ENCODE results near the gene PIP4P1.

PIP4P1 gene

DNA sequence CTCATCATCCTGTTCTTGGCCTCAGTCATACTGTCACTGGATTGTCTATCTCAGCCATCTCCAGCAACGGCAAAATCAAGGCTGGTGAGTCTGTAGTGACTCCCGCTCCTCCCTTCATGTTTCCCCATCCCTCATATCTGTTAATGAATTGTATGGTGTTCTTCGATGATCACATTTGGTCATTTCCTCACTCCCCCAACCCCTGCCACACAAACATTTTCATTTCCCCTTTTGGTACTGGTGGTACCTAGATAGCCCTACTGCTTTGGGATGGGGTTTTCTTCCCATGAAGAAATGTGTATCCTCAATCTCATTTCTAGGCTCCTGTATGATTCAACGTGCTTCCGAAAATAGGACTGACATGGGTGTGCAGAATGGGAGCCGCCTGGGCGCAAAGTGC is 22.6 kb downstream of the PIP4P1 start:
- DNase-seq (ENCODE audit: low spot score): no peak
- TF ChIP-seq, protein P1, sequence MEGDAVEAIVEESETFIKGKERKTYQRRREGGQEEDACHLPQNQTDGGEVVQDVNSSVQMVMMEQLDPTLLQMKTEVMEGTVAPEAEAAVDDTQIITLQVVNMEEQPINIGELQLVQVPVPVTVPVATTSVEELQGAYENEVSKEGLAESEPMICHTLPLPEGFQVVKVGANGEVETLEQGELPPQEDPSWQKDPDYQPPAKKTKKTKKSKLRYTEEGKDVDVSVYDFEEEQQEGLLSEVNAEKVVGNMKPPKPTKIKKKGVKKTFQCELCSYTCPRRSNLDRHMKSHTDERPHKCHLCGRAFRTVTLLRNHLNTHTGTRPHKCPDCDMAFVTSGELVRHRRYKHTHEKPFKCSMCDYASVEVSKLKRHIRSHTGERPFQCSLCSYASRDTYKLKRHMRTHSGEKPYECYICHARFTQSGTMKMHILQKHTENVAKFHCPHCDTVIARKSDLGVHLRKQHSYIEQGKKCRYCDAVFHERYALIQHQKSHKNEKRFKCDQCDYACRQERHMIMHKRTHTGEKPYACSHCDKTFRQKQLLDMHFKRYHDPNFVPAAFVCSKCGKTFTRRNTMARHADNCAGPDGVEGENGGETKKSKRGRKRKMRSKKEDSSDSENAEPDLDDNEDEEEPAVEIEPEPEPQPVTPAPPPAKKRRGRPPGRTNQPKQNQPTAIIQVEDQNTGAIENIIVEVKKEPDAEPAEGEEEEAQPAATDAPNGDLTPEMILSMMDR (IDR thresholded peaks at IDR 0.05; ENCODE audit: extremely low read depth, insufficient read depth, missing control alignments): no peak
- in situ Hi-C loops (cut with MboI; ENCODE audit: low pct_unique_long_range_greater_than_20kb, low sequenced_read_pairs, unreplicated experiment): no loop called here

DNA sequence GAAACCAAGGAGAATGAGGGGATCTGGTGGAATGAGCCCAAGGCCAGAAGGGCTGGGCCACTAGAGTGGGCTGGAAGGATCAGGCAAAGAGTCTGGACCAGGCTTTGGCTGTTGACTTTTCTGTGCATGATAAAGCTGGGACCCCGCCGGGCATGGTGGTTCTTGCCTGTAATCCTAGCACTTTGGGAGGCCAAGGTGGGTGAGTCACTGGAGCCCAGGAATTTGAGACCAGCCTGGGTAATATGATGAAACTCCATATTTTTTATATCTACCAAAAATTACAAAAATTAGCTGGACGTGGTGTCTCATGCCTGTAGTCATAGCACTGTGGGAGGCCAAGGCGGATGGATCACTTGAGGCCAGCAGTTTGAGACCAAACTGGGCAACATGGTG is 24.9 kb downstream of the PIP4P1 start:
- DNase-seq (ENCODE audit: low spot score): no peak
- TF ChIP-seq, protein P1 (IDR thresholded peaks at IDR 0.05; ENCODE audit: extremely low read depth, insufficient read depth, missing control alignments): no peak
- in situ Hi-C loops (cut with MboI; ENCODE audit: low pct_unique_long_range_greater_than_20kb, low sequenced_read_pairs, unreplicated experiment): no loop called here

DNA sequence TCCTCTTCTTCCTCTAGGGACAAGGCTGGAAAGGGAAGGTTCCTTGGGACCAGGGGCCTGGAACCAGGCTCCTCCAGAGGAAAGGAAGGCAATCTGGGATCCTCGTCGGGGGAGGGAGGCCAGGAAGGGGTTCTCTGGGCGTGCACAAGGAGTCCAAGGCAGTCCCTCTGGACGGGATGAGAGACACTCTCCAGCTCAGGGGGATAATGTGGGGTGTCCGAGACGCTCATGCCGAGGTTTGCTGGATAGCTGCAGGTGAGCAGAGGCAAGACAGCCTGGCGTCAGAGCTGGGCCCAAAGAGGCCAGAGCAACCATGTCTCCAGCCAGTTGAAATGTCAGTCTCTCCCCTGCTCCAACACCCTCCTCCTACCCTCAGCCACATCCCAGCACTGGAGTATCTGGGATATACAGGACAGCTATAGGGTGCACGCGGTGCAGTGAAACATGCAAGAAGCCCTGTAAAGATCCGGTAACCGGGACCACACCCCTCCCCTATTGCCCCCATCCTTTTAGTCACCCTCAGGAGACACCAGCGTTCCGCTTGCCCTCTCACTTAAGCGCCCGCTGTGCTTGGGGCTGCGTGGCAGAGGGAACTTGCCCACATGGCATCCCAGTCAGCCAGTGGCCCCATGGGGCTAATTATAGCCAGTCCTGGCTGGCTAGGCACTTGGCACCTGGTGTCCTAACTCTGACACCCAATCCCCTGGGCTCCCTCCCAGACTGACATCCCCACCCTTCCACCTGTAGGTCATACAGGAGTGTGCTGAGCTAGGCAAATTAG is 25.5 kb downstream of the PIP4P1 start, which contains the start of gene KLHL33:
Gene KLHL33, minus strand, starts transcription at position 585 of the 781 bp plus-strand sequence. Its CDS starts 355 bp downstream, at position 230.
- in situ Hi-C loops (cut with MboI; ENCODE audit: low pct_unique_long_range_greater_than_20kb, low sequenced_read_pairs, unreplicated experiment): no loop called here
- TF ChIP-seq, protein P1 (IDR thresholded peaks at IDR 0.05; ENCODE audit: extremely low read depth, insufficient read depth, missing control alignments): no peak
- no peak for DNase-seq (ENCODE audit: low spot score)

DNA sequence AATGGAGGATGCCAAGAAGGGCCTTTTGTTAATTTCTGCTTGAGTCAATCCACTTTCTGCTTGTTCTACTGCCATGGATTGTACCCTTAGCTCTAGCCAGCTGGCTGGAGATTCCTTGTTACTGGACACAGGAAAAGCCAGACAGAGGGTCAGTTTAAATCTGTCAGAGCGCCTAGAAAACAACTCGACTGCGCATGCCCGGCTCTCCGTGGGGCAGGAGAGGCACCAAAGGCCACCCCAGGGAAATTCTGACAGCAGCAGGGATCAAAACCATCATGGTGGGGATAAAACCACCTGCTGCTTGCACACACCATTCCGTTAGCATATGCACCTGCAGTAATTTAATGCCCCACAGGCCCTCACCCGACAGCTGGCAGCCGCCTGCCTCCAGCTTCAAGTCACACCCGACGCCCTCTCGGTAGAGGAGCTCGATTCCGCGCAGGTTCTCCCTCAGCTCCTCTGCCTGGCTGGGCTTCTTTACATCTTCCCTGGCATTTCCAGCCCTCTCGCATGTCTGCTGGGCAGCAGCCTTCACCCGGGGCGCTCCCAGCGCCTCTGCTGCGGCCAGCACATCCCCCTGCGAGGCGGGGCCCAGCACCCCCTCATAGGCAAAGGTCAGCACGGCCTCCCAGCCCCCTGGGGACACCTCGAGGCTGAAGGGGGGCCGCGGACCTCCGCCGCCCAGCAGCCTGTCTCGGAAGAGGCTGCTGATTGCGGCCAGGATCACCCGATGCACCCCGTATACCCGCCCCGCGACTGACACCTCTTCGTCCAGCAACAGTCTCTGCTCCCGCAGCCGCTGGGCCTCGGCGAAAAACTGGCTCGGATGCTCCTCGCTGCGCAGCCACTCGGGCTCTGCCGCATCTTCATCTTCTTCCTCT is 26.3 kb downstream of the PIP4P1 start:
- in situ Hi-C loops (cut with MboI; ENCODE audit: low pct_unique_long_range_greater_than_20kb, low sequenced_read_pairs, unreplicated experiment): no loop called here
- no peak for DNase-seq (ENCODE audit: low spot score)
- TF ChIP-seq, protein P1 (IDR thresholded peaks at IDR 0.05; ENCODE audit: extremely low read depth, insufficient read depth, missing control alignments): no peak

DNA sequence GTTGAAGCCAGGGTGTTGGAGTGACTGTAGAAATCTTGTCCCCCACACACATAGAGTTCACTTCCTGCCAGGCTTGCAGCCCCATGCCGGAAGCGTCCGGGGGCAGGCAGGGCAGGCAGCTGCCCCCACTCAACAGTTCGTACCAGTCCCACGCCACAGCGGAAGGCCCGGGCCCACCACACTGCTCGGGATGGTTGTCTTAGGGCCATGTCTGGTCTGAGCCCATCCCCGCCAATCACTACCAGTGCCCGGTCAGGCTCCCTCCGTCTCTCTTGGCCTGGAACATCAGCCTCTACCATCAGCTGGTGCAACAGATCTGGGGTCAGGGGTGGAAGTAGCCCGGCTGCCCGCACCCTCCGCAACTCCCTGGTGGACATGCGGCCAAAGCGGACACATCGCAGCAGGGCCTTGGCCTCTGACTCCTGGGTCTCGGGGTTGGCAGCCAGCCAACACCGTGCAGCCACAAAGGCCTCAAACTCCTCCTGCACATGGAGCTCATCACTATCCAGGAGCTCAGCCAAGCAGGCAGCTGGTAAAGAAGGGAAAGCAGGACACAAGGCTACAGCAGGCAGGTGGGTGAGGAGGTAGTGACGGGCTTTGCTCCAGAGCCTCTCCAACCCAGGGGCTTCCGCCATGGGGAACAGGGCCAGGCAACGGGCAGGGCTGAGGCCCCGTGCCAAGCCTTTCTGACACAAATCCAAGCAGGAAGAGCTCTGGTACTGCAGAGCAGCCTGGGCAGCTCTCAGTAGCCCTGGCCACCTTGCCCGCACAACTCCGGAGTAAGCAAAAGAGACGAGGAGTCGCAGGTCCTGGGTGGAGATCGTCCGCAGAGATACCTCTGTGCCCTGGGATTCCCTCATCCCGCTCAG is 31.2 kb downstream of the PIP4P1 start:
- TF ChIP-seq, protein P1 (IDR thresholded peaks at IDR 0.05; ENCODE audit: extremely low read depth, insufficient read depth, missing control alignments): no peak
- in situ Hi-C loops (cut with MboI; ENCODE audit: low pct_unique_long_range_greater_than_20kb, low sequenced_read_pairs, unreplicated experiment): no loop called here
- no peak for DNase-seq (ENCODE audit: low spot score)

DNA sequence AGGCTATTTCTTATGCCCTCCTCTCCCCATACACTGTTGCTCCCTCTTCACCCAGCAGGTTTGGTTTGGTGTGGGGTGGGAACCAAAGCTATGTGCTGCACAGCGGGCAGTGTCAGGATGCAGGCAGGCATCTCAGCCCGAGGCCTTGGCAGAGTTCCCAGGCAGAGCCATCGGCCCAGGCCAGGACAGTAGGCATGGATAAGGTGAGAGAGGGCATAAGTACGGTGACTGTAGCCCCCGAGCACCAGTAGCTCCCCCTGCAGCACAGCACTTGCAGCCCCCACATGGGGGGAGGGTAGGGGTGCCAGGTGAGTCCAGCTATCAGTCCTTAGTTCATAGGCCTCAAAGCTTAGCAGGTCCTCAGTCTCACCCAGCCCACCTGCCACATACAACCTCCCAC is 32.4 kb downstream of the PIP4P1 start:
- TF ChIP-seq, protein P1 (IDR thresholded peaks at IDR 0.05; ENCODE audit: extremely low read depth, insufficient read depth, missing control alignments): no peak
- in situ Hi-C loops (cut with MboI; ENCODE audit: low pct_unique_long_range_greater_than_20kb, low sequenced_read_pairs, unreplicated experiment): no loop called here
- no peak for DNase-seq (ENCODE audit: low spot score)

Measured in GM13977 (cell line).